NB4 (cell line): ENCODE results near the gene RALB.

Experiments
- CTCF ChIP-seq: IDR thresholded peaks from one replicate; pipeline ENCODE4 v1.5.1; 2012; ENCODE audit warnings: low read depth, low read length
- MAX ChIP-seq: IDR thresholded peaks from 2 replicates; pipeline ENCODE4 v1.6.1; 2011; ENCODE audit warnings: low read depth, low read length
- MYC ChIP-seq: IDR thresholded peaks from 2 replicates; pipeline ENCODE4 v1.6.1; 2011; ENCODE audit warnings: low read depth, low read length
- POLR2A ChIP-seq: IDR thresholded peaks from 2 replicates; pipeline ENCODE4 v1.6.1; 2011; ENCODE audit warnings: mild to moderate bottlenecking; ENCODE audit not compliant: insufficient read length; ENCODE audit errors: extremely low read depth

DNA sequence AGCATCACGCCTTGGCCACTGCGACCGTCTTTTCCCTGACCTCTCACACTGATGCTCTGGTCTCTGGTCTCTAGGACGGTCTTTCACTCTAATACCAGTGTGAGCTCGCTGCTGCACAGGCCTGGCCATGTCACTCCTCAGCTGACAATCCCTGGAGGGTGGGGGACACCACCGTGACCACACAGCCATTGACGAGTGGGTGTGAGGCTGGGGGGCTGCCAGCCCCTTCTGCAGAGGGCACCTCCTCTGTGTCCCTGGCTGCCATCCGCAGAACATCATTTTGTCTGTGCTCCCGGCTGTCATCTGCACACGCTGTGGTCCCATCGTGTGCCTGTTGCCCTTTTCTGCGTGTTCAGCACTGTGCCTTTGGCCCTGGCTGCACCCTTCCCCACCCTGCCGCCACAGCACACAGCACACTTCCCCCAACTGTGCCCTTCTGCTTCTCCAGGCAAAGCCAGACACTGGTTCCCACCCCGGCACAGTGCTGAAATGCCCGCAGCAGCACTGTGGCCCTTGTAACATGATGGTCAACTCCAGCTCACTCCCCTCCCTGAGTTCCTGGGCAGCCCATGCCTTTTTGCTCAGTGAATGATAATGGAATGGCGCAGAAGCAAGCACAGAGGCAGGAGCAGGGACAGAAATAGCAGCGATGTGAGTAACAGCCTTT is 62.8 kb downstream of the RALB start:
- TF ChIP-seq CTCF (no peak), POLR2A (no peak), MYC (no peak), MAX (no peak)
